ENCODE results near the gene LRRK2.

Gene LRRK2

DNA sequence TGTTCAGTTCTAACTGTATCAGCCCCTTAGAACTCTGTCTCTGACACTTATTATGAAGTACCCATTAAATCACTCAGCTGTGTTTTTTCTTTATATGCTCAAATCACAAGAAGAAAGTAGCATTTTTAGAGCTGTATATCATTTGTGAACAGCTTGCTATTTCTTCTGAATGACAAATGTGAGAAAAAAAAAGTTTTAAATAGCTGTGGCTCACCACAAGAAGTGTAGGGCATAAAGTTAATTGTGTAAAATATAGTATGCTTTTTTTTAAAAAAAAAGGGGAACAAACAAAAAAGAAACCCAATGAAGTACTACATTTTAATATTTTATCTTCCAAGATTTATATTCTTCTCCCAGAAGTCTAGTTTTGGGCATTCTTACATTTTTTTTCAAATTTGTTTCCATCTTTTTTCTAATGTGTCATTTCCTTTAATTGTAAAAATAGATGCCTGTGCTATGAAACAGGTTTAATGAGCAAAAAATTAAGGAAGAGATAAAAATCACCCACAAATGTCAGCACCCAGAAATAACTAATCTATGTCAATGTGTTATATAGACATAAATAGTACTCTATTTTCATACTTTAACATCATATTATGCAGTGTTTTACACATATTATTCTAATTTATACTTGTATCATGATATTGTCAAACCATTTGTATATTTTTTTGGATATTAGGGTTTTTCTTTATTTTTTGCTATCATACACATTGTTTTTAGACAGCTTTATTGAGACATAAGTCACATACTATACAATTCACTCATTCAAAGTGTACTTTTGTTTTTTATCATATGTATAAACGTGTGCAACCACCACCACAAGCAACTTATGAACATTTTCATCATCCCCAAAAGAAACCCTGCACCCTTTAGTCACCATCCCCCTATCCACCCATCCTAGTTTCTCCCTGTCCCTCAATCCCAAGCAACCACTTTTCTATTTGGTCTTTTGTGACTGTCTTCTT, 22.4 kb upstream of the LRRK2 start:
- H3K27ac ChIP-seq (ENCODE audit: low read length): no peak overlapping the region
- no peak overlapping the region for H2AFZ ChIP-seq (ENCODE audit: low read depth, low read length)
- H4K20me1 ChIP-seq (ENCODE audit: insufficient read depth, low read length): no peaks in the 10 kb centered on the region
- H3K36me3 ChIP-seq (ENCODE audit: insufficient read depth, low read length): no peaks in the 10 kb centered on the region
- H3K27me3 ChIP-seq (ENCODE audit: insufficient read depth, low read length, poor library complexity): no peaks in the 10 kb centered on the region
- H3K4me3 ChIP-seq (ENCODE audit: low read depth in 1 of 2, low read length in 2 of 2): no peak overlapping the region
- peaks cover 3% of the 10 kb centered on the region for H3K9me3 ChIP-seq (ENCODE audit: insufficient read depth, low read length, severe bottlenecking)
- ATAC-seq (ENCODE audit: insufficient read depth, low read depth) (no peak), DNase-seq (no peak)
- H3K4me2 ChIP-seq (ENCODE audit: insufficient read depth, low read length): no peak overlapping the region
- no peak for TF ChIP-seq EZH2 (IDR thresholded peaks at IDR 0.05; ENCODE audit: borderline replicate concordance, low read depth, low read length, severe bottlenecking)
- TF ChIP-seq, protein P1, sequence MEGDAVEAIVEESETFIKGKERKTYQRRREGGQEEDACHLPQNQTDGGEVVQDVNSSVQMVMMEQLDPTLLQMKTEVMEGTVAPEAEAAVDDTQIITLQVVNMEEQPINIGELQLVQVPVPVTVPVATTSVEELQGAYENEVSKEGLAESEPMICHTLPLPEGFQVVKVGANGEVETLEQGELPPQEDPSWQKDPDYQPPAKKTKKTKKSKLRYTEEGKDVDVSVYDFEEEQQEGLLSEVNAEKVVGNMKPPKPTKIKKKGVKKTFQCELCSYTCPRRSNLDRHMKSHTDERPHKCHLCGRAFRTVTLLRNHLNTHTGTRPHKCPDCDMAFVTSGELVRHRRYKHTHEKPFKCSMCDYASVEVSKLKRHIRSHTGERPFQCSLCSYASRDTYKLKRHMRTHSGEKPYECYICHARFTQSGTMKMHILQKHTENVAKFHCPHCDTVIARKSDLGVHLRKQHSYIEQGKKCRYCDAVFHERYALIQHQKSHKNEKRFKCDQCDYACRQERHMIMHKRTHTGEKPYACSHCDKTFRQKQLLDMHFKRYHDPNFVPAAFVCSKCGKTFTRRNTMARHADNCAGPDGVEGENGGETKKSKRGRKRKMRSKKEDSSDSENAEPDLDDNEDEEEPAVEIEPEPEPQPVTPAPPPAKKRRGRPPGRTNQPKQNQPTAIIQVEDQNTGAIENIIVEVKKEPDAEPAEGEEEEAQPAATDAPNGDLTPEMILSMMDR (IDR thresholded peaks at IDR 0.05; ENCODE audit: borderline replicate concordance, extremely low read depth, low read length, poor library complexity, severe bottlenecking): no peak
- H3K9ac ChIP-seq (ENCODE audit: low read depth, low read length): no peak overlapping the region
- no peaks in the 10 kb centered on the region for H3K4me1 ChIP-seq (ENCODE audit: insufficient read depth, low read length)
- no peaks in the 10 kb centered on the region for H3K79me2 ChIP-seq (ENCODE audit: insufficient read depth, low read length)

DNA sequence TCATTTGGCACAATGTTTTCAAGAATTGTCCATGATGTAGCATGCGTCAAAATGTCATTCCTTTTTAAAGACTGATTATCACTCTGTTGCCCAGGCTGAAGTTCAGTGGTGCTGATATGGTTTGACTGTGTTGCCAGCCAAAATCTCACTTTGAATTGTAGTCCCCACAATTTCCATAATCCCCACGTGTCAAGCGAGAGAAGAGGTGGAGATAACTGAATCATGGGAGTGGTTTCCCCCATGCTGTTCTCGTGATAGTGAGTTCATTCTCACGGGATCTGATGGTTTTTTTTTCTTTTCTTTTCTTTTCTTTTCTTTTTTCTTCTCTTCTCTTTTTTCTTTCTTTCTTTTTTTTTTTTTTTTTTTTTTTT, 21.8 kb upstream of the LRRK2 start:
- Histone ChIP-seq H3K27ac (ENCODE audit: low read length) (no peak overlapping the region), H3K79me2 (ENCODE audit: insufficient read depth, low read length) (no peaks in the 10 kb centered on the region), H2AFZ (ENCODE audit: low read depth, low read length) (no peak overlapping the region), H3K9me3 (ENCODE audit: insufficient read depth, low read length, severe bottlenecking) (peaks cover 3% of the 10 kb centered on the region), H3K4me3 (ENCODE audit: low read depth in 1 of 2, low read length in 2 of 2) (no peak overlapping the region), H3K9ac (ENCODE audit: low read depth, low read length) (no peak overlapping the region), H3K4me2 (ENCODE audit: insufficient read depth, low read length) (no peak overlapping the region), H3K27me3 (ENCODE audit: insufficient read depth, low read length, poor library complexity) (no peaks in the 10 kb centered on the region), H4K20me1 (ENCODE audit: insufficient read depth, low read length) (no peaks in the 10 kb centered on the region), H3K4me1 (ENCODE audit: insufficient read depth, low read length) (no peaks in the 10 kb centered on the region), H3K36me3 (ENCODE audit: insufficient read depth, low read length) (no peaks in the 10 kb centered on the region)
- DNase-seq (no peak), ATAC-seq (ENCODE audit: insufficient read depth, low read depth) (no peak)
- TF ChIP-seq, protein P1 (IDR thresholded peaks at IDR 0.05; ENCODE audit: borderline replicate concordance, extremely low read depth, low read length, poor library complexity, severe bottlenecking): no peak
- no peak for TF ChIP-seq EZH2 (IDR thresholded peaks at IDR 0.05; ENCODE audit: borderline replicate concordance, low read depth, low read length, severe bottlenecking)

DNA sequence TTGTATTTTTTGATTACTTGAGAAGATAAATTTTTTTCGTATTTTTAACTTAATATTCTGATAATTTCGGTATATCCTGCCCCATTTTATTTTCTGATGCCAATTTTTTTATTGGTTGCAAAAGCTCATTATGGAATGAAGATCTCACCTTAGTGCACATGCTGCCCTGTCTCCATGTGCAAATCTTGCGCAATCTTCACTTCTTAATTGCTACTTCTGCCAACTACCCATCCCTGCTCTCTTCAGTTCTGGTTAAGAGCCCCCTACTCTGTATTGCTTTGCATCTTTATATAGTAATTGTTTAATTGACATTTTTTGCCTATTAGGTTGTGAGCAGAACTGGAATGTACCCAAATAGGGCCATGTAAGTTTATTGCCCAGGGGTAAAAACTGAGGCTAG, 20.5 kb upstream of the LRRK2 start:
- Histone ChIP-seq H3K4me1 (ENCODE audit: insufficient read depth, low read length) (no peaks in the 10 kb centered on the region), H3K9me3 (ENCODE audit: insufficient read depth, low read length, severe bottlenecking) (peaks cover 3% of the 10 kb centered on the region), H2AFZ (ENCODE audit: low read depth, low read length) (no peak overlapping the region), H3K79me2 (ENCODE audit: insufficient read depth, low read length) (no peaks in the 10 kb centered on the region), H3K9ac (ENCODE audit: low read depth, low read length) (no peak overlapping the region), H3K27ac (ENCODE audit: low read length) (no peak overlapping the region), H3K4me2 (ENCODE audit: insufficient read depth, low read length) (no peak overlapping the region), H4K20me1 (ENCODE audit: insufficient read depth, low read length) (no peaks in the 10 kb centered on the region), H3K4me3 (ENCODE audit: low read depth in 1 of 2, low read length in 2 of 2) (no peak overlapping the region), H3K36me3 (ENCODE audit: insufficient read depth, low read length) (no peaks in the 10 kb centered on the region), H3K27me3 (ENCODE audit: insufficient read depth, low read length, poor library complexity) (no peaks in the 10 kb centered on the region)
- ATAC-seq (ENCODE audit: insufficient read depth, low read depth): no peak
- DNase-seq: no peak
- no peak for TF ChIP-seq EZH2 (IDR thresholded peaks at IDR 0.05; ENCODE audit: borderline replicate concordance, low read depth, low read length, severe bottlenecking)
- TF ChIP-seq, protein P1 (IDR thresholded peaks at IDR 0.05; ENCODE audit: borderline replicate concordance, extremely low read depth, low read length, poor library complexity, severe bottlenecking): no peak
